MM.1S (cell line): ENCODE data around the gene GTF2B.

Experiments used
- CTCF ChIP-seq: fragments of 300-600 bp; sonication (generic); IDR thresholded peaks from 2 replicates; pipeline ENCODE4 v1.5.1; 2016; ENCODE audit warnings: antibody characterized with exemption, low read length, mixed read lengths
- EZH2 ChIP-seq: fragments of 300-600 bp; sonication (generic); optimal IDR thresholded peaks from 2 replicates; pipeline ENCODE3; 2017; ENCODE audit warnings: low read depth, mild to moderate bottlenecking, antibody characterized with exemption, low read length, mixed read lengths

GRCh38 chr1:88922214-88922613 is 30.8 kb upstream of the GTF2B start:
- TF ChIP-seq CTCF (no peak), EZH2 (no peak)
